Body of pancreas (tissue), 4 donors: ENCODE measurements around the gene HSDL2.

ENCODE experiments used
- CTCF ChIP-seq, 7 experiments: fragments of 450-650 bp in 4 of 7; fragments of 200-600 bp in 3 of 7; sonication (generic) in 3 of 7; IDR thresholded peaks; one replicate each; pipeline ENCODE4 v1.5.1; 2016 to 2019; ENCODE audit warnings: antibody characterized with exemption in 7 of 7
- POLR2A ChIP-seq, 3 donors: fragments of 450-650 bp; IDR thresholded peaks; one replicate each; pipeline ENCODE4 v1.6.1; 2016; ENCODE audit warnings: antibody characterized with exemption in 3 of 3, mild to moderate bottlenecking in 2 of 3

DNA sequence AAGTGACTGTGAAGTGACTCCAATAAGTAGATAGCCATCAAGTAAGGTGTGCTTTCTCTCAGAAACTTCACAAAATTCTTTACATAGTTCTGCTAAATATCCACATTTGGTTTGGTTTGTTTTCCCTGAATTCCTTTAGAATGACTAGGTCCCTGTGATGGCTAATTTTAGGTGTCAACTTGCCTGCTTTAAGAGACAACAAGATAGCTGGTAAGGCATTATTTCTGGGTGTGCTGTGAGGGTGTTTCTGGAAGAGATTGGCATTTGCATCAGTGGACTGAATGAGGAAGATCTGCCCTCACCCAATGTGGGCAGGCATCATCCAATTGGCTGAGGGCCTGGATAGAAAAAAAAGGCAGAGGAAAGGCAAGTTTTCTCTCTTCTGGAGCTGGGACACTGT, 38.2 kb upstream of the HSDL2 start:
- TF ChIP-seq CTCF (IDR thresholded peaks at IDR 0.05) (no peak), POLR2A (IDR thresholded peaks at IDR 0.05) (no peak)
